DMS153 treated with DMSO at 0.1 percent for 48 hours (cell line): ENCODE measurements around the gene TRAK1.
"Not testable (repeated sequence)": the region's sequence is repeated elsewhere in the genome, so short reads cannot be mapped to it uniquely, and the experiment has no call there.

Source experiments
- DNase-seq: peaks from one replicate; lab custom pipeline; 2025; ENCODE audit not compliant: unreplicated experiment; lab: John Stamatoyannopoulos, UW

The TRAK1 gene, protein sequence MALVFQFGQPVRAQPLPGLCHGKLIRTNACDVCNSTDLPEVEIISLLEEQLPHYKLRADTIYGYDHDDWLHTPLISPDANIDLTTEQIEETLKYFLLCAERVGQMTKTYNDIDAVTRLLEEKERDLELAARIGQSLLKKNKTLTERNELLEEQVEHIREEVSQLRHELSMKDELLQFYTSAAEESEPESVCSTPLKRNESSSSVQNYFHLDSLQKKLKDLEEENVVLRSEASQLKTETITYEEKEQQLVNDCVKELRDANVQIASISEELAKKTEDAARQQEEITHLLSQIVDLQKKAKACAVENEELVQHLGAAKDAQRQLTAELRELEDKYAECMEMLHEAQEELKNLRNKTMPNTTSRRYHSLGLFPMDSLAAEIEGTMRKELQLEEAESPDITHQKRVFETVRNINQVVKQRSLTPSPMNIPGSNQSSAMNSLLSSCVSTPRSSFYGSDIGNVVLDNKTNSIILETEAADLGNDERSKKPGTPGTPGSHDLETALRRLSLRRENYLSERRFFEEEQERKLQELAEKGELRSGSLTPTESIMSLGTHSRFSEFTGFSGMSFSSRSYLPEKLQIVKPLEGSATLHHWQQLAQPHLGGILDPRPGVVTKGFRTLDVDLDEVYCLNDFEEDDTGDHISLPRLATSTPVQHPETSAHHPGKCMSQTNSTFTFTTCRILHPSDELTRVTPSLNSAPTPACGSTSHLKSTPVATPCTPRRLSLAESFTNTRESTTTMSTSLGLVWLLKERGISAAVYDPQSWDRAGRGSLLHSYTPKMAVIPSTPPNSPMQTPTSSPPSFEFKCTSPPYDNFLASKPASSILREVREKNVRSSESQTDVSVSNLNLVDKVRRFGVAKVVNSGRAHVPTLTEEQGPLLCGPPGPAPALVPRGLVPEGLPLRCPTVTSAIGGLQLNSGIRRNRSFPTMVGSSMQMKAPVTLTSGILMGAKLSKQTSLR

GRCh38 chr3:42090973-42091731, at the start of gene TRAK1:
Gene TRAK1, plus strand, starts transcription at chr3:42091357. Its CDS starts 113 bp downstream, at chr3:42091470.
- DNase-seq: no peak

DNA sequence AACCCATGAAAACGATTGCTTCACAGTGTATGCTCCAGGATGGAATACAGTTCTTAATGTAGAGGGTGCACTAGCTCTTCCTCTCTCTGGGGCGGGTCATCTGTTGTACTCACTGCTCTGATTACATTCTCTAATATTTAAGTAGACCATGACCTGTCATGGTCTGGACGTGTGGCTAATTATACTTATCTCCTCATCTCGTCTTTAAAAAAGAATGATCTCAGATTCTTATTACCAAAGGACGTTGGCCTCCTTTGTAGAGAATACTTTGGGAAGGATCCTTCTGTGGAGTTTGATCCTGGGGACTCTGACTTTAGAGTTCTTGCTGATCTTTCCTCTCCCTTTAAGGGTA, 48.4 kb upstream of the TRAK1 start:
- no peak for DNase-seq

- peak; percentile 23 for DNase-seq
These were observed 47.9 kb upstream of the TRAK1 start for GRCh38 chr3:42043099-42043813.

DNA sequence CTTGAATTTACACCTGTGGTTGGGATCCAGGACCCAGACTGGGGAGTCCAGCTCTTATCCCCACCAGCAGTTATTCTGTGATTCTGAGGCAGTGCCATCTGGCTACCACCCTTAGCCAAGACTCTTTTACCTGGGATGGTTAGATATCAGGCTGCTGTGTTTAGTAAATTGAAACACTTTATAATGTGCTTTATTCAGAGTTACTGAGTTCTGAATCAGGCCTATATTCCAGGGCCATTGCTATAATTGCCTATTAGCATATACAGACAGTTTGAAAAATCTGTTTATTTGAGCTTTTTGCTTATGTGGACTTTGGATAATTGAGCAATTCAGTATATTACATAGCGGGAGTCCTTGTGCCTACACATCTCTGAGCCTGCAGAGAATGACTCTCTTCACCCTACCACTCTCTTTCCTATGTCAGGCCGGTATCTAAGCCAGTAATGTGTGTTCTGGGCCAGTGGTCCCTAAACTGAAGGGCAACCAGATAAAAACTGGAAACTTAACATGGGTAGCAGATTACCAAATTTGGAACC, 45.4 kb upstream of the TRAK1 start:
- no peak for DNase-seq

DNA sequence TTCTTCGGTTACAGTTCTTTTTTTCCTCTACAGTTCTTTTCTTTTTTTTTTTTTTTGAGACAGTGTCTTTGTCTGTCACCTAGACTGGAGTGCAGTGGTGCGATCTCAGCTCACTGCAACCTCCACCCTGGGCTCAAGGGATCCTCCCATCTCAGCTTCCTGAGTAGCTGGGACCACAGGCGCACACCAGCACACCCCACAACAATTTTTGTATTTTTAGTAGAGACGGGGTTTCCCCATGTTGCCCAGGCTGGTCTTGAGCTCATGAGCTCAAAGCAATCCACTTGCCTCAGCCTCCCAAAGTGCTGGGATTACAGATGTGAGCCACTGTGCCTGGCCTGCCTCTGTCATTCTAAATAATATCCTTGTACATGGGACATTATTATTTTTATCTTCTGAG, 42.6 kb upstream of the TRAK1 start:
- not testable (repeated sequence) for DNase-seq

GRCh38 chr3:42050126-42050525, 41.0 kb upstream of the TRAK1 start:
- no peak for DNase-seq

DNA sequence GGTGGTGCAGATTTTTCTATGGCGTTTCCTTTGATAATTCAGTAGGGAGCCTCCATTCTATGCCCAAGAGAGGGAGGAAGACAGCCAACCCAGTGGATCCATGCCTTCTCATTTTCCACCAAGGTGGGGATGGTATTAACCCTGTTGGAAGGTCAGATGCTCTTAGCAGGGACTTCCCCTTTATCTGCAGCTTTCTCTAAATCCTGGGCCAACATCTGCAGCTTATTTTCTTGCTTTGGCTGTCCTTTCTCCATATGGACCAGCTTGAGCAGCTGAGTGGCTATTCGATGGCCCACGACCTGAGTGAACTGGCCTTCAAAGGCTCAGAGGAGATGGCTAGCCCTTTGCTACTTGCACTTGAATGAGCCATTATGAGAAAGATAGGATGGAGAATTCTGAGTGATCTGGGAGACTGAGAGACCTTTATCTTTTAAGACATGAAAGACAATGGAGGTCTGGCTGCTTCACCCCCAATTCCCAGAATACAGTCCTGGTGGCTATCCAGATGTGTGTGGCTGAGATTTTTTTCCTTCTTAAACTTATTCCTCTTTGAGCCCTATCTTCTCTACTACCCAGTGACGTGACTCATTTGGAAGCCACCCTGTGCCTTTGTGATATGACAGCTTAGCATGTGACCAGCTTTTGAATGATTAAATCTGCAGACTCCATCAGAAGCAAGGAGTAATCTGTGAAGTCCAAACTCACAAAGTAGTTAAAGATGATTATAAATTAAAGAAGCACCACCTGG, 39.6 kb upstream of the TRAK1 start:
- no peak for DNase-seq

DNA sequence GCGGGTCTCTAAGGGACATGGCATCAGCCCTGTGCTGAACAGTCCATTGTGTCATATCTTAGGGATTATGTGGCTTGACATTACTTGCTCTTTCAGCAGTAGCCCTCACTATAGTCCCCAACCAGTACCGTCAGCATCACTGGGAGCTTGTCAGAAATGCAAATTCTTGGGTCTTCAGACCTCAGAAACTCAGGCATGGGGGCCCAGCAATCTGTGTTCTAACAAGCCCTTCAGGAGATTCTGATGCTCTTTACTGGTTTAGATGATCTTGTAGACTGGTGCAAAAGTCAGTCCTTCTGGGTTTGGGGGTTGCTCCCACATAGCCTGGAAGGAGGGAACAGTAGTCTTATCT, 39.0 kb upstream of the TRAK1 start:
- no peak for DNase-seq

DNA sequence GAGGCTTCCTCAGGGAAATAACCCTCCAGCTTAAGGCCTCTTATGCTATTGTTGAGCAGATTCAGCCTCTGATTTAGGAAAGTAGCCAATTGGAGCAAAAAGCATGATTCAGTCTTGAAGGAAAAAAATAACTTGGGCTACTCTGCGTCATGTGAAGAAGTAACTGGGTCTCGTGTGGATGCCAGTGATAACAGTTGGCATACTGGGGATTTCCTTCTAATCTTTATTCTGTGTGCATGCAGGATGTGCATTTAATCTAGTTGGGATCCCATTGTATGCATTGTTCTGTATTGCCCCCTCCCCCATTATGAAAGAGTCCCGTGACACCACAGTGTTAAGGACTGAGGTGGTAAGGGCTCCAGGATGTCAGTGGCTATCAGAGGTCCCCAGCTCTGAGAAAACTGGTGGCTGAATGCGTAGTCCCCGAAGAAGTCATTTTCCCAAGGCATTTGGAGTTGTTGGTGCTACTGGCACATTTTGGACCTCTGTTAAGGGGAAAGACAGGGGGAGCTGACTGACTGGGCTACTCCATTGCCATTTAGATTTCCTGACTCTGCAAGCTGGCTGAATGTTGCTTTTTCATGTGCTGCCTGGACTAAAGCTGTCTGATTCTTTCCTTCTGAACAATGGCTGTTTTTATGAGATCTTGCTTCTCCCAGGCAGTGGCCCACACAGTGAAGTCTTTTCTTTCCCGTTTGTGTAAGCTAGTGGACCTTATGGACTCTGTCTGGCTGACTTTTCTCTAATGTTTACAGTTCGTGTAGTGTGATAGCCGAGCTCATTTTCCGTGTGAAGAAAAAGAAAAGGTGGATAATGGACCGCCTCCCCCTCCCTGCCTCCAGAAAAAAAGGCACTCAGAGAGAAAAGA, 38.4 kb upstream of the TRAK1 start:
- no peak for DNase-seq

DNA sequence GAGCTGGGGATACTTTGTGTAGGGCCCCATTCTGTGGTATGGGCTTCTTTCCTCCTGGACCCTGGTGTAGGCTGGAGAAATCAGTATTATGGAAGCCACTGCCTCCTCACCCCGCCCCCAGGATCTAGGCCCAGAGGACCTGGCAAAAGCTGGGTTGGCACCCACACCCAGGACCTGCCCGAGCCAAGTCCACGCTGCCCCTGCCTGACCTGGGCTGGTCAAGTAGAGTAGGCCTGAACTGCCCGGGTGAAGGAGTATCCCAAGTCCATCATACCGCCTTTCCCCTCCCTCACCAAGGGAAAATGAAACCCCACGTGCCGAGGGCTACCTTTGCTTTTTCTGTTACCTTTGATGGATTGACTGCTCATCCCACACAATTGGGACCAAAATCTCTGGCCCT, 37.7 kb upstream of the TRAK1 start:
- DNase-seq: no peak

- DNase-seq: no peak
These were observed 35.9 kb upstream of the TRAK1 start for GRCh38 chr3:42055291-42055690.

GRCh38 chr3:42056840-42057239, 34.3 kb upstream of the TRAK1 start:
- DNase-seq: no peak

DNA sequence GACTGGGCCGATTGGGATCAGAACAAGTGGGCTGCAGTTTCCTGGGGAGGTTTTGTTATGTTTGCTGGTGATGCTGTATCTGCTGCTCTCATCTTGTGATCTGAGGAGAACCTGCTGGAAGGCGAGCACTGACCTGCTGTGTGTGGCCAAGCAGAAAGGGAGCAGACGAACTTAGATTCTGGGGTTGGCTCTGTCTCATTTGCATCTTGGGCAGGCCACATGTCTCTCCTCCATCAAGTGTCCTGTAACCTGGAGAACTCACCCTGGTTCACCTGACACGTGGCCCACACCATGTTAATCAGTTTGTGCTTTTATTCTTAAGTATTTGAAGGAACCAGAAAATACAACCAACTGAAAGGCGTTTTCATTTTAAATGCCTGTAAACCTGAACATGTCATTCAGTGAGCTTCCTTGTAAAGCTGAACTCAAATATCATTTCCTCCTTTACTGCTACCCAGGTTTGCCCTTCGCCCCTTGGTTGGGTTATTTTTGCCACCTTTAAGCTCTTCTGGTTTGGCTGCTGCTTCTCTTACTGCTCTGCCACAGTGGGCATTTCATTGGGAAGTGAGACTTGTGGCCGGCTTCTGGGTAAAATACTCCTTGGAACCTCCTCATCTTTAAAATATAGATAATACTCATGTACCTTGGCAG, 33.5 kb upstream of the TRAK1 start:
- no peak for DNase-seq

- no peak for DNase-seq
These were observed 30.0 kb upstream of the TRAK1 start for GRCh38 chr3:42061025-42061712.

GRCh38 chr3:42061713-42062380, 29.3 kb upstream of the TRAK1 start:
- DNase-seq: no peak

GRCh38 chr3:42062464-42062863, 28.7 kb upstream of the TRAK1 start:
- DNase-seq: no peak

DNA sequence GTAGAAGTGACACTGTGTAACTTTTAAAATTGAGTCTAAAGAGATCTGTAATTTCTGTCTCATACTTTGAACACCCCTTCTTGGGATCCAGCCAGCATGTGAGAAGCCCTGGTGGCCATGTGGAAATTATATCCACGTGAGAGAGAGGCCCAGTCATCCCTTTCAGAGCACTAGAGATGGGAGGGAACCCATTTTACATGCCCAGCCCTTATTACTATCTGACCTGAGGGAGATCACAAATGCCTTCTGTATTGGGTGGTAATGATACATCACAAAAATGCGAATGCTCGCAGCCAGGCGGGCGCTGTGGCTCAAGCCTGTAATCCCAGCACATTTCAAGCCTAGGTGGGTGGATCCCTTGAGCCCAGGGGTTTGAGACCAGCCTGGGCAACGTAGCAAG, 27.3 kb upstream of the TRAK1 start:
- no peak for DNase-seq
